CD4-positive, alpha-beta T cell treated with Interleukin-17A for 4 hours (primary cell): Measurements from ENCODE around the gene OR8B12.
A peak's percentile ranks its signal among the peaks of the same experiment; 100 is the strongest.

ENCODE experiments used
- DNase-seq: peaks from one replicate; pipeline ENCODE4 v3.0.0-alpha.2; 2020; ENCODE audit warnings: mixed read lengths

The OR8B12 gene, protein sequence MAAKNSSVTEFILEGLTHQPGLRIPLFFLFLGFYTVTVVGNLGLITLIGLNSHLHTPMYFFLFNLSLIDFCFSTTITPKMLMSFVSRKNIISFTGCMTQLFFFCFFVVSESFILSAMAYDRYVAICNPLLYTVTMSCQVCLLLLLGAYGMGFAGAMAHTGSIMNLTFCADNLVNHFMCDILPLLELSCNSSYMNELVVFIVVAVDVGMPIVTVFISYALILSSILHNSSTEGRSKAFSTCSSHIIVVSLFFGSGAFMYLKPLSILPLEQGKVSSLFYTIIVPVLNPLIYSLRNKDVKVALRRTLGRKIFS

DNA sequence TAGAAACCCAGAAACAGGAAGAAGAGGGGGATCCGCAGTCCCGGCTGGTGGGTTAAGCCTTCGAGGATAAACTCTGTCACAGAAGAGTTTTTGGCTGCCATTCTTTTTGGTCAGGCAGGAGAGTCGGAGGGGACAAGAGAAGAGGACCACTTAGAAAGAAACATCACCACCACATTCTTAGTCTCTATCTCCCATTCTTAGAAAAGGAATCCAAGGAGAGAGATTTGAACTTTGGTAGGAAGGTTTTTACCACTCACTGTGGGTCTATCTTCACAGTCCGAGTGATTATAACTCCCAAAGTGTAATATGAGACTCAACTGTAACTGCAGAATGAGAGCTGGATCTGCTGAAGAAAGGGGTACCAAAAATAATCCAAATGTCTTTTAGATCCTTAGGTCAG lies at the start of gene OR8B12:
OR8B12 (minus strand) TSS at position 101 of the 400 bp plus-strand sequence; CDS start at position 101, 0 bp downstream.
- DNase-seq: no peak

DNA sequence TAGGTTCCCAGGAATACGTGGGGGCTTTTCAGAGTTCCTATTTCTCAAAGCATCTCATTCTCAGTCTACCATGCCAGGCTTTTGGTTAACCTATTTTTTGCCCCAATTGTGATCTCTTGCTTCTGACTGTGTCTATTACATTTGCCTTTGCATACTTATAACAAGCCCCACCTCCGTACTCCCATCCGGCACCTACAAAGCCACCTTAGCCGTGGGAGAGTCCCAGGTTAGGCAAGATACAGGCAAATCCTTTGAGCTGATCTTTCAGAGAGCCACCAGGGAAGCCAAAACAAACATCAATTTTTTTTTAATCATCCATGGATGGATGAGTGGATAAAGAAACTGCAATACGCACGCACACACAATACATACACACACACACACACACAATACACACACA lies 49.2 kb upstream of the OR8B12 start:
- no peak for DNase-seq

DNA sequence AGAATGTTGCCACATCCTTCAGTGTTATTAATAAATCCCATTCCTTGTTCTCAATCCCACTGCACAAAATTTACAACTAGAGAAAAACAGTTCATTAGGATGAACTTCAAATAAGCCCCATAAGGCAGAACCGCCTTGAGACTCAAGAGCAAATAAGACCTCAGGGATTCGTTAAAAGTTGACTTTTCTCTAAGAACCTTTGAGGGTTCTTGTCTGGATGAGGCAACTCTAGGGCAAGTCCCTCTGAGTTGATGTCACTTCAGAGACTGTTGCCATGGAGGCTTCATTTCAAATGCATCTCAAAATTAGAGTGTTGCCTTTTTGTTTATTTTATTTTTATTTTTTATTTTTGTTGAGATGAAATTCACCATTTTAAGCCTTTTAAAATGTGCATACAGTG lies 48.0 kb upstream of the OR8B12 start:
- no peak for DNase-seq

DNA sequence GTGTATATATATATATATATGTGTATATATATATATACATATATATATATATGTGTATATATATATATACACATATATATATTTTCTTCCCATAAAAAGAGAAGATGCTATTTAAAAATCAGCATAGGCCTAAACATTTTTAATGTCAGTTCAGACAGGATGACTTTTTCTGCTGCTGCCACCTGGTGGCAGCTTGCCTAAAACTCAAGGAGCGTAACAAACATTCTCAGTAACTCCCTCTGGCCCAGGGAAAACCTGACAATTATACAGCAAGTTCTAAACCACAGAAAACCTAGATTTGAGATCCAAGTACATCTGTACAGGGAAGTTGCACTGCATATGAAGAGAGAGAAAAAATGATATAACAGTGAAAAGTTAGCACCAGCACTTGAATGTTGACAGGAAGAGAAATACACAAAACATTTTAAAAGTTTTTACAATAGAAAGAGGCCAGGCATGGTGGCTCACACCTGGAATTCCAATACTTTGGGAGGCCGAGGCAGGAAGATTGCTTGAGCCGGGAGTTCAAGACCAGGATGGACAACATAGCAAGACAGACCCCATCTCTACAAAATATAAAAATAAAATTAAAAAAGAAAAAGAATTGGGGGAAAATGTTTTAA lies 42.9 kb upstream of the OR8B12 start:
- peak; percentile 47 for DNase-seq

DNA sequence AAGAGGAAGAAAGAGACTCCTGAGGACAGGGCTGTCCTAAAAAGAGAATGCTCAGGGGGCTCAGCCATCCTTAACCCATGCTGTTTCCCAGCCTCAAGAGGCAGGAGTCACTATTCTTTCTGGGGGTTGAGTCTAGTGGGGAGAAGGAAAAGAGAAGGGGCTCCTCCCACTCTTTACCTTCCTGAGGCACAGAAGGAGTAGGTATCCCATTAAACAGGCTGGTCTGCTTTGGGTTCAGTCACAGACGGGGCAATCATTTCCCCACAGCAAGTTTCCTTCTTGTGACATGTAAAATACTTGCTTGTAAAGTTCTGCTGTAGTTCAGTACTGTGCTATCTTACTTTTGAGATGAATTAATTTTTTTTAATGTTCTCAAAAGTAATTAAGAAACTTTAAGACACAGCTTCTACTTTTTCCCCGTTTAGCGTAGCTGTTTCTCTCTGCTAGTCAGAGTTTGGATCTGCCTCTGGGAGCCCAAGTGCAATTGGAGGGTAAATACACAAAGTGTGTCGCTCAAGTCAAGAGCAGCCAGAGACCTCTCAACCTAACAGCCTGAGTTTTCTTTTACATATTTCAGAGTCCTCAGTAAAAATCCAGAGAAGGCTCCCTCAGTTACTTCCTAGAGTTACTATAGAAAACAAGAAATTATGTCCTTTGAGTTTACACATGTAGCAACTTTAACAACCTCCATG lies 41.4 kb upstream of the OR8B12 start:
- no peak for DNase-seq

DNA sequence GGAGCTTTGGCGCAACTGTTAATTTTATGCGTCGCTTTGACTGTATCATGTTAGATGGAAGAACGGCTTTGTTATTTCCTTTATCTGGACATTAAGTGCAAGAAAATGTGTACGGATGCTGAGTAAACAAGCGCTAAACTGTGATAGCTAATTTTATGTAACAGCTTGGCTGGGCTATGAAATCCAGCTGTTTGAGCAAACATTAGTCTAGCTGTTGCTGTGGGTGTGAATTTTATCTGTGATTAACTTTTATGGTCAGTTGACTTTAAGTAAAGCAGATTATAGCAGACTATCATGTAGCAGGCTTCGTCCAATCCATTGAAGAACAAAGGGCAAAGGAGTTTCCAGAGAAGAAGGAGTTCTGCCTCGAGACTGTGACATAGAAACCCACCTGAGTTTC lies 40.3 kb upstream of the OR8B12 start:
- DNase-seq: no peak

DNA sequence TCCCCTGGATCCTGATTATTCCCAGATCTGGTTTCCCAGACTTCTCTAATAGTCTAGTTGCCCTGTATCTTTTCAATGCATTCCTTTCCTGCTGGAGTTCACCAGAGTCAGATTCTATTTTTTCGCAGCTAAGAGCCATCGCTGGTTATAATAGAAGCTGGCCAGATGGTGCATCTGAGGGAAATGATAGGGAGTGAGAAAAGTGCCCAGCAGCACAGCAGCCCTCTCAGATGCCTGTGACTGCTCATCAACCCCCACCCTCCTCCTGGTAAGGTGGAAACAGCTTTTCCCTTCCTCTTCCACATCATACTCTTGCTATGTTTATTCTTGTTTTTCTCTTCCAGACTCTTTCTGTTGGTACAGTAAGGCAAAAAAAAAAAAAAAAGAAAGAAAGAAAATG lies 39.1 kb upstream of the OR8B12 start:
- DNase-seq: no peak

DNA sequence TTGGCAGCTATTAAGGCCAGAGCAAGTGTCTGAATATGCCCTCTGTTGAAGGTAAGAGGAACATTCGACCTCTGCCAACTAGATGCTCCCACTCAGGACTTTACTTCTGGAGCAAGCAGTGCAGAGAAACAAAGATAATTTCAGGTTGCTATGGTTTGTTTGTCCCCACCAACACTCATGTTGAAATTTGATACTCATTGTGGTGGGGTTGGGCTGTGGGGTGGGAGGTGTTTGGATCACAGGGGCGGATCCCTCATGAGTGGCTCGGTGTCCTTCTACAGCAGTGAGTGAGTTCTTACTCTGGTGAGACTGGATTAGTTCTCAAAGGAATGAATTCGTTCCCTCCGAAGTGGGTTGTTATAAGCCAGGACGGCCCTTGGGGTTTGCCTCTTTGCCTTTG lies 38.4 kb upstream of the OR8B12 start:
- DNase-seq: no peak

DNA sequence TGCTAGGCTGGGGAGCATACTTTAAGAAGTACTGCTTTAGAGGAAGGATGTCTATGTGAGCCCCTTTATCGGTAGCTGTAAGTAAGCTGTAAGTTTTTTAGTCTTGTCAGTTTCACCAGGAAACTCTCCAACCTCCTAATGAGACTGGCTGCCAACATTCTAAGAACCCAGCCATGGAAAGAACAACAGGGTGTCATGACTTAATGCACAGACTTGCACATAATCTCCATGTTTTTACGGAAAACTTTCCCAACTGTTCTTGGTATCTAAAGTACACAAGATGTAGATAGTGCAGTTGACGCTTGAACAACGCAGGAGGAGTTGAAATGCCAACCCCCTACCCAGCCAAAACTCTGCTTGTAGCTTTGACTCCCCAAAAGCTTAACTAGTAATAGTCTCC lies 35.3 kb upstream of the OR8B12 start:
- no peak for DNase-seq

DNA sequence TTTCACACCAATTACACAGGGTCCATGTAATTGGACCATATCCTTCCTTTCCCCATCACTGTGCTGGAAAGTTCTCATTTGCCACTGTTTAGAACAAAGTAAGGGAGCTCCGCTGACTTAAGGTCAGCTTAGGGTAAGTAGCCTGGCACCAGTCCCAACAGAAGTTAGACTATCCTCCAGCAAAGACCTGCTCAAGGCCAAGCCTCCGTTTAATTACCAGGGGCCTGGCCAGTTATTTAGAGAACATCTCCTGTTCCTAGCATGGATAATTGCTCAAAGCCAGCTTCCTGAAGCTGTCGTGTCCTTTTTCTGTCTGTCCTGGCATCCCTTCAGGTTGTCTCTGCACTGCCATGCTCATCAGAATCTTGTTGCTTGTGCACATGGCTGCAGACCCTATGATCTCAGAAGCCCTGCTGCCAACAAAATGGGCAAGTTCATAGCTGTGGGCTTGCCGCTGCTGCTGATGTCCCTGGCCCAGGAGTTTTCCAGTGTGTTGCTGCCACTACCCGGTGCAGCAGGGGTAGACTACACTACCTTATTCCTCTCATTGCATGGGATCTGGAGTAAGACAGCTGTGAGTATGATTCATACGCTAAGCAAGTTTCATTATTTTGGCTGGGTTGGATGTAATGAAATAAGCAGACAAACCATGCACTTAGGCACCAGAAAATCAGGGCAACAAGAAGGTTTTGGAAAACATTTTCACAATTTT lies 34.4 kb upstream of the OR8B12 start:
- DNase-seq: no peak

DNA sequence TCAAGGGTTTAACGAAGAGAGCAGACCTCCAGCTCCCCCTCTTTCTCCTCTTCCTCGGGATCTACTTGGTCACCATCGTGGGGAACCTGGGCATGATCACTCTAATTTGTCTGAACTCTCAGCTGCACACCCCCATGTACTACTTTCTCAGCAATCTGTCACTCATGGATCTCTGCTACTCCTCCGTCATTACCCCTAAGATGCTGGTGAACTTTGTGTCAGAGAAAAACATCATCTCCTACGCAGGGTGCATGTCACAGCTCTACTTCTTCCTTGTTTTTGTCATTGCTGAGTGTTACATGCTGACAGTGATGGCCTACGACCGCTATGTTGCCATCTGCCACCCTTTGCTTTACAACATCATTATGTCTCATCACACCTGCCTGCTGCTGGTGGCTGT lies 26.7 kb upstream of the OR8B12 start:
- DNase-seq: no peak

DNA sequence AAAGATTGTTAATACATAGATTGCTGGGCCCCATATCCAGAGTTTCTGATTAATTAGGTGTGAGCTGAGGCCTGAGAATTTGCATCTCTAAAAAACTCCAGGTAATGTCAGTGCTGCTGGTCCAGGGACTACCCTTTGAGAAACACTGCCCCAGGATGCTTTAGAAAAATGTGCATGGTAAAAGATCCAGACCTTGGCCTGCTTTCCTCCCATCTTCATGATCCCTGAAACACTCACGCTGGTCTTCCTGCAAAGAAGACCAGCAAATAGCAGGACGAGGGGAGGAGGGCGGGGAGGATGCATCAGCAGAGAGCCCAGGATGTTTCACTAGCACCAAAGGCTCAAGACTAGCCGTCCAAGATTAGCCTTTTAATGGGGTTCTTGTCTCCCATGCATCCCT lies 26.2 kb upstream of the OR8B12 start, which contains the start of gene OR8A1:
OR8A1 (plus strand) TSS at position 301 of the 400 bp plus-strand sequence. CDS start 123 bp downstream, outside the sequence.
- no peak for DNase-seq

DNA sequence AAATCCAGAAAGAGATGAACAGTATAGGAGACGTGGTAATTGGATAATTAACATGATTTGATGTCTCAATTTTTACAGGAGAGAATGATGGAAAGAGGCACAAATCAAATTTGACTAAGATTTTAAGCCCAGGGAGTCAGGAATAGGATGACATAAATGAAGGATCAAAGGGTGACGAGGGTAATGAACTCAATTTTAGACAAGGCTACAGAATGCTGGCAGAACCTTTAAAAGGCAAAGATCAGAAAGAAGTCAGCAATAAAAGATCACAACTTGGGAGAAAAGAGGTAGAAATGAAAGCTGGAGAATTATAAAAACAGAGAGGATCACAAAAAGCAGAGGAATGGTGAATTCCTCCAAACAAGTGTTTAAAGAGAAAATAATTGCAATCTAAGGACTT lies 13.4 kb upstream of the OR8B12 start:
- no peak for DNase-seq

DNA sequence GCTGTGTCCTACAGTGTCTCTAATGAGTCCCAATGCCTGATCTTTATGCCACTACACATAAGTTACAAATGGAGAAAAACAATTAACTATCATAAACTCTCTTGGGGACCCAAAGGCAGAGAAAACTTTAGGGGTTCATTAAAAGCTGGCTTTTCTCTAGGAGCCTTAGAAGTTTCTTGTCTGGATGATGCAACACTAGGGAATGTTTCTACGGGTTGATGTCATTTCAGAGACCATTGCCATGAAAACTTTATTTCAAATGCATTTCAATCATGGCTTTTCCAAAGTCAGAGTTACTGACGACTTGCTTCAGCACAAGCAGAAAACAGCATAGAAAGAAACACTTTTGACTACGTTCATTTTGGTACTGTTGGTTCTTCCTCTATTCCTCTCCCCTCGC lies 8.5 kb upstream of the OR8B12 start:
- no peak for DNase-seq

DNA sequence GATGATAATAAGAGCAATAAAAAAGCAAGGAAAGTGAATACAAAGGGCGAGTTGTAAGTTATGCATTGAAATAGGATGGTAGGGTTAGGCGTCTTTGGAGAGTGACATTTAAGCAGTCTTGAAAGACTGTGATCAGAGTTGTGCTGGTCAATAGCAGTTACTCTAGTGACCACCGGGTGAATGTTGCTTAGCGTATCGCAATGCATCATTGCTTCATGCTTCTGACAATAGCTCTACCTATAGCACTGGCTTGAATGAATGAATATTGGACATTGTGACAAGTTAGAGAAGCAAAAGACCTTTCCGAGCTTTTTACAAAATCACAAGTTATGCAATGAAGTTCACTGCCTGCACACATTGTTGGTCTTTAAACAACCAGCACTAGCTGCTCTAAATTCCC lies 7.7 kb upstream of the OR8B12 start:
- DNase-seq: no peak

DNA sequence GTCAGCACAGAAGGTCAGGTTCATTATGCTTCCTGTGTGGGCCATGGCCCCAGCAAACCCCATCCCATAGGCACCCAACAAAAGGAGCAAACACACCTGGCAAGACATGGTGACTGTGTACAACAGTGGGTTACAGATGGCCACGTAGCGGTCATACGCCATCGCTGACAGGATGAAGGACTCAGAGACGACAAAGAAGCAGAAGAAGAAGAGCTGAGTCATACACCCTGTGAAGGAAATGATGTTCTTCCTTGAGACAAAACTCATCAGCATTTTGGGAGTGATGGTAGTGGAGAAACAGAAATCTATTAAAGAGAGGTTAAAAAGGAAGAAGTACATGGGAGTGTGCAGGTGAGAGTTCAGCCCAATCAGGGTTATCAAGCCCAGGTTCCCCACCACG lies 309 bp downstream of the OR8B12 start:
- no peak for DNase-seq

DNA sequence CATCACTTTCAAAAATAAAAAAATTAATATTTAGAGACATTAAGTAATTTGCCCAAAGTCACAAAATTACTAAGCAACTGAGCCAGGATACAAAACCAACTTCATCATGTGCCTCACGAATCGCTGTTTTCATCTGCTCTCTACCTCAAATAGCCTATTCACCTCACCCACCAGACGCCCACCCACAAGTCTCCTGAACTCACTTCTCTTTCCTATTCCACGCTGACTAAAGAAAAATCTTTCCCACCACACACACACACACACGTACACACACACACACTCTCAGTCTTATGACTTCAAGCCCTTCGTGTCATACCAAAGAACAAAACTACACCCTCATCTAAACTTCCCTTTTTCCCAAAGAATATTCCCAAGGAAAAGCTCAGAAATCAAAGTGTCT lies 2.2 kb downstream of the OR8B12 start:
- DNase-seq: no peak

DNA sequence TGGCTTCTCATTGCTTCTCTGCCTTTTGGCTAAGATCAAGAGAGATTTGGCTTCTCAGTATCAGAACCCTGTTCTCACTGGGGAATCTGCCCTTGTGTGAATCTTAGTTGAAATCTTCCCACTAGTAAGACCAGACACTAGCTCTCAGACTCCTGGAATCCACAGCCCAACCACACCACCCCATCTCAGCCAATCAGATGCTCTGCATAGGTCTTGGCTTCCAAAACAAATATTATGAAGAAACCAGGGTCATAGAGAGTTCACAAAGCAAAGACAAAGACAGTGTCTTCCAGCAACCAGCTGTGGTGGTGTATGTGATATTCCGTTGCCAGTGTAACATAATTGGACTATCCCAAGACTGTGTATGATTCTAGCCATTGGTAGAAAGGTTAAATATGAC lies 5.4 kb downstream of the OR8B12 start:
- no peak for DNase-seq

DNA sequence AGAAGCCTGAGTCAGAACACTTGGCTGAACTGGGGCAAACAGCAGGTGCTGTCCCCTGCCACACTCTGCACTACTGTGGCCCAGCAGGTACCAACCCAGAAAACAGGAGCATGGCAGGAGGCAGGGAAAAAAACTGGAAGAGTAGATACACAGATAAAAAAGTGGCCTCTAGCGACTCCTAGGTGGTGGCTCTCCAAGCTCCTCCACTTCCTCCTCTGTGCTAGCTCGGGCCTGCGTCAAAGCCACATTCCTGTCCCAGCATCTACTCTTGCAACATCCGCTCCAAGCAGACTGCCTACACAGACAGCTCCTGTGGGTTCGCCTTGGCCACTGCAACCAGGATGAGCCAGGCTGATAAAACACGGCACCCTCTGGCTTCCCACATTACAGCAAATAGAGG lies 6.9 kb downstream of the OR8B12 start:
- no peak for DNase-seq

DNA sequence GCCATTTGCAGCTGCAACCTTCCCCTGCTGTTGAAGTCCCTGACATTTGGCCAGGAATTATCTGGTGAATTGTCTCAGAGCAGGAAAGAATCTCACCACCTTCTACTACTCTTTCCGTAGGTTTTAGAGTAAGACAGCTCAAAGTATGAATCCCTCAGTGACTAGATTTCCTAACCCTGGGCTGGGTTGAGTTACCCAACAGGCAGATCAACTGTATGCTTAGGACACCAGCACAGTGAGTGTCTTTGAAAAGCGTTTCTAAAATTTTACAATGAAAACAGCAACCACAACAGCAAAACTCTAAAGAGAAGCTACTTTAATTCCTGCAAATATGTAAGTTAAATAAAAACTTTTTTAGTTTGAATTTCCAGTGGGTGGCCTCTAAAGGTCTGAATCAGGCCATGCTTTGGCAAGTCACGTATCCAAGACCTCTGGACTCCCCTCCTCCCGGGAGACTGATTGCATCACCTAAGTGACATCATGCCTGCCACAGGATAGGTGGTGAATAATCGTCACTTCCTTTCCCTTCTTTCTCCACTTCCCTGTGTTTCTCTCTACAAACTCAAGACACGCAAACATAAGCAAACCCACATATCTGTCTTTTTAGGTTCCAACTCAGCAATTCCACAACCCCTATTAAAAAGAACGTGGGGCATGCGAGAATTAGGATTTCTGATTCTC lies 7.8 kb downstream of the OR8B12 start:
- DNase-seq: no peak

DNA sequence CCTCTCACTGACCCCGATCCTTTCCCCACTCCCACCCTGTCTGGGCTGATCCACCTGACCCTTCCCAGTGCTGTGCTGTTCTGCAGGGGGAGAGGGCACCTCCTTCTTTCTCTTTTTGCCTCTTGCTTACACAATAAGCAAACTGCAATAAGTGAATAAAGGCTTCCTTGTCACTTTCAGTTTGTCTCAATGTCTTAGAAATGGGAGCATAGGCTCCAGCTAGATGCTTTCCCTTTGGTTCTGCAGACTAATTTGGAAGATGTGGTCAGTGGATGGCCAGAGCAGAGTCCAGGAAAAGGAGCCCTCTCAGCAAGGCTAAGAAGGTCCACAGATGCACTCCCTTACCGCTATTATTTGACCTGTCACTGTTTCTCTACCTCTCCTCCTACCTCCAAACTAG lies 9.4 kb downstream of the OR8B12 start:
- DNase-seq: no peak

DNA sequence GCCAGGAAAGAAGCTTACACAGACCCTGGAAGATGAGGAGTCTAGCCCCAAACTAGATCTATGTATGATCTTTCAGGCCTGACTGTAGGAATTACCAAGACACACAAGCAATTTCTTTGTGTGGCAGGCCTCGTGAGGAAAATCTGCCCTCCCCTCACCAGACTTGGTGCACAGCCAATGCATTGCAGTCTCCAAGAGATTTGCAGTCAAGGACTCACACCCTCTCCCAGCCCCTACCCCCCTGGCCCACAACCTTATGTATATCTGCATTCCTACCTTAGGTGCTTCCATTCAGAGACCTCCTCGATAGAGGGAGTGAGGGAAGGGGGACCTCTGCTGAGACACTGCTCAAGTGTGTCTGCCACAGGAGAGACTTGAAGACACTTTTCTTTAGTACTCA lies 9.8 kb downstream of the OR8B12 start:
- no peak for DNase-seq

DNA sequence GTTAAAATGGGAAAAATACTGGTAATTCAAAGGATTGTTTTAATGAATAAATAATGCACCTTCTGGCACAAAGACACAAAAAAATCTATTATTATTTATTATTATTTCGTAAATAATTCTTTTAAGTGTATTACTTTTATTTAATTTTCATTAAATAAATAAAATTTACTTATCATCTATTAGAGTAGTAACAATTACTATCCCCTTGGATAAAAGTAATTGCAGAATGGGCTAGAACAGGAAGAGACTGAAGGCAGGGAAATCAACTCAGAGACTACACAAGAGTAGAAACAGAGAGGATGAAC lies 23.0 kb downstream of the OR8B12 start:
- no peak for DNase-seq
